Caco-2 (cell line): ENCODE data around the gene C20orf204. TPM values are rescaled to one million over a fixed set of nuclear protein-coding genes. Genes with fewer than 3 reads are reported as not detected.

Experiments used
- BruUV-seq: library from RNA; stranded (reverse); fragments of 400-500 nt; replicated peaks from 2 replicates; lab custom pipeline; 2021; lab: Mats Ljungman, UMichigan
- CTCF ChIA-PET: fragments of 300-600 bp; sonication (Branson Sonifier 250); formaldehyde crosslinking; loops from one replicate; lab custom pipeline; 2022; ENCODE audit warnings: antibody characterized with exemption; lab: Charles Lee
- POLR2A ChIA-PET: fragments of 300-600 bp; sonication (Branson Sonifier 250); formaldehyde crosslinking; loops from one replicate; lab custom pipeline; 2022; ENCODE audit warnings: antibody characterized with exemption; lab: Charles Lee
- DNase-seq, 2 experiments: peaks; one replicate each; pipeline versions ENCODE4 v3.0.0 to v3.0.0-alpha.2; 2020 to 2022
- H3K27me3 ChIP-seq: replicated peaks from 2 replicates; pipeline ENCODE4 v1.6.0; 2011; ENCODE audit warnings: low read length; ENCODE audit not compliant: control insufficient read depth, insufficient read depth
- H3K36me3 ChIP-seq: 2 replicates; pipeline ENCODE4 v1.5.1; 2011; ENCODE audit warnings: low read length; ENCODE audit not compliant: control insufficient read depth, insufficient read depth
- H3K4me1 ChIP-seq: fragments of 250-450 bp; sonication (Bioruptor Pico); 2 replicates; pipeline ENCODE4 v1.5.1; 2020; ENCODE audit warnings: mild to moderate bottlenecking
- H3K4me3 ChIP-seq: 2 replicates; pipeline ENCODE4 v1.5.1; 2011; ENCODE audit warnings: low read depth, mild to moderate bottlenecking, control low read depth, low read length
- H3K9me3 ChIP-seq: fragments of 250-450 bp; sonication (Bioruptor Pico); 2 replicates; pipeline ENCODE4 v1.5.1; 2020; ENCODE audit warnings: mild to moderate bottlenecking, moderate library complexity
- H3K27ac Mint-ChIP-seq: one replicate; pipeline ENCODE4 v1.8.0; 2022; ENCODE audit warnings: mixed read lengths; ENCODE audit not compliant: unreplicated experiment
- H3K27me3 Mint-ChIP-seq: one replicate; pipeline ENCODE4 v1.8.0; 2022; ENCODE audit warnings: mixed read lengths; ENCODE audit not compliant: insufficient read depth, unreplicated experiment
- H3K36me3 Mint-ChIP-seq: one replicate; pipeline ENCODE4 v1.8.0; 2022; ENCODE audit warnings: mild to moderate bottlenecking, mixed read lengths; ENCODE audit not compliant: insufficient read depth, unreplicated experiment
- H3K4me1 Mint-ChIP-seq: one replicate; pipeline ENCODE4 v1.8.0; 2022; ENCODE audit warnings: low read depth, mixed read lengths; ENCODE audit not compliant: unreplicated experiment
- H3K4me3 Mint-ChIP-seq: one replicate; pipeline ENCODE4 v1.8.0; 2022; ENCODE audit warnings: mild to moderate bottlenecking, moderate library complexity, mixed read lengths; ENCODE audit not compliant: unreplicated experiment
- H3K9me3 Mint-ChIP-seq: one replicate; pipeline ENCODE4 v1.8.0; 2022; ENCODE audit warnings: mixed read lengths; ENCODE audit not compliant: unreplicated experiment
- CTCF ChIP-seq, 2 experiments: fragments of 200-600 bp in 1 of 2; IDR thresholded peaks; 1 replicate in 1 of 2; 2 replicates in 1 of 2; pipeline versions ENCODE4 v1.5.1 to v1.8.0; 2011 to 2022; ENCODE audit warnings: antibody characterized with exemption in 1 of 2, control low read depth in 1 of 2, inconsistent platforms in 1 of 2, low read depth in 1 of 2, low read length in 1 of 2, mild to moderate bottlenecking in 1 of 2, moderate library complexity in 1 of 2; ENCODE audit not compliant: insufficient read depth in 1 of 2, severe bottlenecking in 1 of 2, unreplicated experiment in 1 of 2
- intact Hi-C: fragments of 100-400 bp; cut with micrococcal nuclease; formaldehyde crosslinking; loops from one replicate; pipeline ENCODE4 v1.10.0; 2022; ENCODE audit not compliant: unreplicated experiment
- total RNA-seq: library from RNA; stranded (reverse); gene quantifications from 2 replicates; pipeline ENCODE4 v1.2.3, GENCODE V29; 2022

The C20orf204 gene
- total RNA-seq, 1 experiment from 2014 or later = 3.2 TPM

- Mint-ChIP-seq H3K36me3 (peaks cover 17% of the 10 kb centered on the region), H3K4me1 (peaks cover 21% of the 10 kb centered on the region), H3K27ac (no peak overlapping the region), H3K9me3 (no peaks in the 10 kb centered on the region), H3K4me3 (no peak overlapping the region), H3K27me3 (no peaks in the 10 kb centered on the region)
- BruUV-seq = no TSS peak
- Histone ChIP-seq H3K27me3 (no peaks in the 10 kb centered on the region), H3K9me3 (no peaks in the 10 kb centered on the region), H3K36me3 (no peaks in the 10 kb centered on the region), H3K4me3 (no peak overlapping the region), H3K4me1 (0 out of 2 replicates have a peak, but pooled peaks cover 7% of the 10 kb centered on the region)
- CTCF ChIA-PET = no interaction called here
- POLR2A ChIA-PET = no interaction called here
- DNase-seq = no peak
- TF ChIP-seq CTCF (IDR thresholded peaks at IDR 0.05; ENCODE audit: insufficient read depth in 1 of 2, low read depth in 1 of 2, low read length in 1 of 2, severe bottlenecking in 1 of 2, unreplicated experiment in 1 of 2) = no peak
- intact Hi-C loops = loop anchor here (10.0 kb wide), 1 partner anchor 173 kb away; the partner anchor contains the start of gene DNAJC5
Measured at GRCh38 chr20:64067733-64068307, 31.8 kb downstream of the C20orf204 start.

- no peaks in the 10 kb centered on the region for H3K9me3 ChIP-seq
- H3K4me3 ChIP-seq = no peak overlapping the region
- ChIA-PET POLR2A (interaction anchor here (0.6 kb wide), 1 partner anchor 30 kb away, joined by 3 read pairs; no protein-coding TSS in a partner anchor), CTCF (interaction anchor here (2.1 kb wide), 1 partner anchor 15 kb away, joined by 5 read pairs; the partner anchor contains the start of gene LKAAEAR1)
- H3K36me3 ChIP-seq = no peaks in the 10 kb centered on the region
- no peaks in the 10 kb centered on the region for H3K9me3 Mint-ChIP-seq
- H3K4me1 ChIP-seq = 0 out of 2 replicates have a peak, but pooled peaks cover 7% of the 10 kb centered on the region
- H3K4me1 Mint-ChIP-seq = peaks cover 19% of the 10 kb centered on the region
- peaks cover 17% of the 10 kb centered on the region for H3K36me3 Mint-ChIP-seq
- BruUV-seq = no TSS peak
- no peaks in the 10 kb centered on the region for H3K27me3 Mint-ChIP-seq
- intact Hi-C loops = loop anchor here (1.0 to 10.0 kb wide), 3 partner anchors 29 to 174 kb away; partner anchors contain the start of gene DNAJC5
- no peak overlapping the region for H3K27ac Mint-ChIP-seq
- no peak for DNase-seq
- no peak for TF ChIP-seq CTCF (IDR thresholded peaks at IDR 0.05; ENCODE audit: insufficient read depth in 1 of 2, low read depth in 1 of 2, low read length in 1 of 2, severe bottlenecking in 1 of 2, unreplicated experiment in 1 of 2)
- H3K4me3 Mint-ChIP-seq = no peak overlapping the region
- H3K27me3 ChIP-seq = no peaks in the 10 kb centered on the region
Measured at GRCh38 chr20:64068386-64069208, 32.6 kb downstream of the C20orf204 start.

- H3K9me3 Mint-ChIP-seq = no peaks in the 10 kb centered on the region
- BruUV-seq = no TSS peak
Measured at GRCh38 chr20:64069209-64069613, 33.2 kb downstream of the C20orf204 start.

More at GRCh38 chr20:64069209-64069613, 33.2 kb downstream of the C20orf204 start:
- ChIA-PET CTCF (interaction anchor here (1.2 to 2.1 kb wide), 3 partner anchors 11 to 31 kb away, joined by 5 to 10 read pairs (median 5); partner anchors contain the start of genes LKAAEAR1, OPRL1 and RGS19), POLR2A (no interaction called here)
- Mint-ChIP-seq H3K27me3 (no peaks in the 10 kb centered on the region), H3K36me3 (peaks cover 17% of the 10 kb centered on the region), H3K4me3 (no peak overlapping the region), H3K4me1 (peaks cover 13% of the 10 kb centered on the region), H3K27ac (no peak overlapping the region)
- no peaks in the 10 kb centered on the region for H3K27me3 ChIP-seq
- no peak for TF ChIP-seq CTCF (IDR thresholded peaks at IDR 0.05; ENCODE audit: insufficient read depth in 1 of 2, low read depth in 1 of 2, low read length in 1 of 2, severe bottlenecking in 1 of 2, unreplicated experiment in 1 of 2)
- no peaks in the 10 kb centered on the region for H3K9me3 ChIP-seq
- intact Hi-C loops = loop anchor here (1.0 to 10.0 kb wide), 3 partner anchors 30 to 174 kb away; partner anchors contain the start of gene DNAJC5
- no peak for DNase-seq
- H3K4me1 ChIP-seq = 0 out of 2 replicates have a peak, but pooled peaks cover under 1% of the 10 kb centered on the region
- no peak overlapping the region for H3K4me3 ChIP-seq
- H3K36me3 ChIP-seq = no peaks in the 10 kb centered on the region
